ENCODE results near the gene SPIRE2. TPM values are rescaled to one million over a fixed set of nuclear protein-coding genes. Genes with fewer than 3 reads are reported as not detected.
A peak's percentile ranks its signal among the peaks of the same experiment; 100 is the strongest.

Gene SPIRE2
- total RNA-seq, 4 donors from 2014 or later = 7.0 to 10.9 (median 9.5) TPM

GRCh38 chr16:89884041-89884421, 55.8 kb downstream of the SPIRE2 start:
- Histone ChIP-seq H3K27ac (peak overlapping the region in 1 of 3 donors; percentile 11), H3K4me3 (replicated peaks in 1 of 3) (no peak overlapping the region), H3K27me3 (no peaks in the 10 kb centered on the region), H3K4me1 (no peaks in the 10 kb centered on the region), H3K36me3 (peaks cover 60 to 61% of the 10 kb centered on the region in 2 donors), H3K9me3 (no peaks in the 10 kb centered on the region)
- intact Hi-C loops (cut with DNase I) = no loop called here
- WGBS, 2 donors = 86 to 90% methylated on average over 4 to 8 of the region's 8 CpGs
- TF ChIP-seq POLR2A (IDR thresholded peaks at IDR 0.05) = no peak
- TF ChIP-seq CTCF (IDR thresholded peaks at IDR 0.05) = no peak
- DNase-seq = no peak

- no peaks in the 10 kb centered on the region for H3K27me3 ChIP-seq
- no peak overlapping the region for H3K4me3 ChIP-seq (replicated peaks in 1 of 3)
- no peaks in the 10 kb centered on the region for H3K4me1 ChIP-seq
- no peak for TF ChIP-seq CTCF (IDR thresholded peaks at IDR 0.05)
- no peak for TF ChIP-seq POLR2A (IDR thresholded peaks at IDR 0.05)
- intact Hi-C loops (cut with DNase I) = no loop called here
- peaks cover 83 to 87% of the 10 kb centered on the region in 2 donors for H3K36me3 ChIP-seq
- WGBS, 2 donors = 94 to 95% methylated on average over 14 of the region's 14 CpGs
- no peak overlapping the region for H3K27ac ChIP-seq
- DNase-seq = no peak
- H3K9me3 ChIP-seq = no peaks in the 10 kb centered on the region
These were observed 59.0 kb downstream of the SPIRE2 start for GRCh38 chr16:89887243-89887642.

- no peak overlapping the region for H3K4me3 ChIP-seq (replicated peaks in 1 of 3)
- H3K27ac ChIP-seq = no peak overlapping the region
- intact Hi-C loops (cut with DNase I) = no loop called here
- no peaks in the 10 kb centered on the region for H3K4me1 ChIP-seq
- no peaks in the 10 kb centered on the region for H3K9me3 ChIP-seq
- 83 to 90% methylated on average over 9 of the region's 9 CpGs for WGBS, 2 donors
- H3K27me3 ChIP-seq = no peaks in the 10 kb centered on the region
- TF ChIP-seq CTCF (IDR thresholded peaks at IDR 0.05) (no peak), POLR2A (IDR thresholded peaks at IDR 0.05) (no peak)
- no peak for DNase-seq
- peaks cover 87 to 91% of the 10 kb centered on the region in 2 donors for H3K36me3 ChIP-seq
These were observed 61.9 kb downstream of the SPIRE2 start for GRCh38 chr16:89890200-89890599.

GRCh38 chr16:89890886-89891657, 62.8 kb downstream of the SPIRE2 start:
- no peak for DNase-seq
- intact Hi-C loops (cut with DNase I) = no loop called here
- no peaks in the 10 kb centered on the region for H3K9me3 ChIP-seq
- H3K27me3 ChIP-seq = no peaks in the 10 kb centered on the region
- WGBS, 2 donors = 71 to 78% methylated on average over 8 to 11 of the region's 16 CpGs
- no peak overlapping the region for H3K27ac ChIP-seq
- no peaks in the 10 kb centered on the region for H3K4me1 ChIP-seq
- no peak overlapping the region for H3K4me3 ChIP-seq (replicated peaks in 1 of 3)
- TF ChIP-seq CTCF (IDR thresholded peaks at IDR 0.05) = no peak
- TF ChIP-seq POLR2A (IDR thresholded peaks at IDR 0.05) = no peak
- H3K36me3 ChIP-seq = peaks cover 86 to 91% of the 10 kb centered on the region in 2 donors

GRCh38 chr16:89892055-89892630, 63.9 kb downstream of the SPIRE2 start:
- intact Hi-C loops (cut with DNase I) = no loop called here
- Histone ChIP-seq H3K36me3 (peaks cover 83 to 87% of the 10 kb centered on the region in 2 donors), H3K27ac (no peak overlapping the region)

More at GRCh38 chr16:89892055-89892630, 63.9 kb downstream of the SPIRE2 start:
- no peaks in the 10 kb centered on the region for H3K27me3 ChIP-seq
- 92 to 94% methylated on average over 11 to 16 of the region's 18 CpGs for WGBS, 2 donors
- TF ChIP-seq CTCF (IDR thresholded peaks at IDR 0.05) = no peak
- no peak for TF ChIP-seq POLR2A (IDR thresholded peaks at IDR 0.05)
- H3K4me3 ChIP-seq (replicated peaks in 1 of 3) = no peak overlapping the region
- no peaks in the 10 kb centered on the region for H3K4me1 ChIP-seq
- DNase-seq = no peak
- no peaks in the 10 kb centered on the region for H3K9me3 ChIP-seq
